WTC11 (cell line): ENCODE data around the gene ABCA13.

Source experiments
- JAZF1 ChIP-seq: fragments of 250-450 bp; sonication (Bioruptor Pico); IDR thresholded peaks from 2 replicates; pipeline ENCODE4 v1.9.0; 2021; ENCODE audit warnings: moderate library complexity, mild to moderate bottlenecking, inconsistent platforms
- MXD4 ChIP-seq: fragments of 250-450 bp; sonication (Bioruptor Pico); IDR thresholded peaks from 2 replicates; pipeline ENCODE4 v1.8.0; 2021; ENCODE audit warnings: mild to moderate bottlenecking, moderate library complexity, borderline replicate concordance
- RELA ChIP-seq: sonication (generic); formaldehyde crosslinking; IDR thresholded peaks from 2 replicates; pipeline ENCODE4 v1.8.1; 2022; ENCODE audit warnings: missing genetic modification reagents, mild to moderate bottlenecking, borderline replicate concordance
- ZNF121 ChIP-seq: sonication (generic); formaldehyde crosslinking; IDR thresholded peaks from 2 replicates; pipeline ENCODE4 v1.8.0; 2023; ENCODE audit warnings: missing genetic modification reagents
- TF ChIP-seq, protein P1 (sequence below): fragments of 250-450 bp; sonication (Bioruptor Pico); IDR thresholded peaks from 2 replicates; pipeline ENCODE4 v1.9.0; 2021; ENCODE audit warnings: moderate library complexity, mild to moderate bottlenecking, inconsistent platforms, borderline replicate concordance
- TF ChIP-seq, protein P2 (sequence below): fragments of 200-600 bp; IDR thresholded peaks from 2 replicates; pipeline ENCODE4 v1.8.0; 2022; ENCODE audit warnings: antibody characterized with exemption
- TF ChIP-seq, protein P3 (sequence below): sonication (generic); formaldehyde crosslinking; conservative IDR thresholded peaks from 2 replicates; pipeline ENCODE4 v1.8.1; 2022; ENCODE audit warnings: mild to moderate bottlenecking, missing genetic modification reagents

DNA sequence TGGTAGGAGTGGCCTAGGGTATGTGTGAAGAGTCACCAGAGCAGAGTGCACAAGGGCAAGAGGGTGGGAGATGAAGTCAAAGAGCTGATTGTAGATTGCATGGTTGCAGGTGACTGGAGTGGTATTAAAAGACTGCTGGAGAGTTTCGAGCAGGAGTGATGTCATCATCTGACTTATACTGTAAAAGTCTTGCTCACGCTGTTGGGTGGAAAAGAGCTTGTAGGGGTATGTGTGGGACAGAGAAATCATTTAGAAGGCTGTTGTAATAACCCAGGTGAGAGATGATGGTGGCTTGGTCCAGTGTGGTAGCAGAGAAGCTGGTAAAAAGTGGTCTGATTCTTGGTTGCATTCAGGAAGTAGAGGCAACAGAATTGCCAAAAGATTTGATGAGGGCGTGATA is 184.1 kb downstream of the ABCA13 start:
- no peak for TF ChIP-seq JAZF1 (CRISPR knock-in tag)
- TF ChIP-seq, protein P1, sequence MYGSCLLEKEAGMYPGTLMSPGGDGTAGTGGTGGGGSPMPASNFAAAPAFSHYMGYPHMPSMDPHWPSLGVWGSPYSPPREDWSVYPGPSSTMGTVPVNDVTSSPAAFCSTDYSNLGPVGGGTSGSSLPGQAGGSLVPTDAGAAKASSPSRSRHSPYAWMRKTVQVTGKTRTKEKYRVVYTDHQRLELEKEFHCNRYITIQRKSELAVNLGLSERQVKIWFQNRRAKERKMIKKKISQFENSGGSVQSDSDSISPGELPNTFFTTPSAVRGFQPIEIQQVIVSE (CRISPR knock-in tag), result no peak
- no peak for TF ChIP-seq RELA
- TF ChIP-seq ZNF121, result no peak
- TF ChIP-seq, protein P2, sequence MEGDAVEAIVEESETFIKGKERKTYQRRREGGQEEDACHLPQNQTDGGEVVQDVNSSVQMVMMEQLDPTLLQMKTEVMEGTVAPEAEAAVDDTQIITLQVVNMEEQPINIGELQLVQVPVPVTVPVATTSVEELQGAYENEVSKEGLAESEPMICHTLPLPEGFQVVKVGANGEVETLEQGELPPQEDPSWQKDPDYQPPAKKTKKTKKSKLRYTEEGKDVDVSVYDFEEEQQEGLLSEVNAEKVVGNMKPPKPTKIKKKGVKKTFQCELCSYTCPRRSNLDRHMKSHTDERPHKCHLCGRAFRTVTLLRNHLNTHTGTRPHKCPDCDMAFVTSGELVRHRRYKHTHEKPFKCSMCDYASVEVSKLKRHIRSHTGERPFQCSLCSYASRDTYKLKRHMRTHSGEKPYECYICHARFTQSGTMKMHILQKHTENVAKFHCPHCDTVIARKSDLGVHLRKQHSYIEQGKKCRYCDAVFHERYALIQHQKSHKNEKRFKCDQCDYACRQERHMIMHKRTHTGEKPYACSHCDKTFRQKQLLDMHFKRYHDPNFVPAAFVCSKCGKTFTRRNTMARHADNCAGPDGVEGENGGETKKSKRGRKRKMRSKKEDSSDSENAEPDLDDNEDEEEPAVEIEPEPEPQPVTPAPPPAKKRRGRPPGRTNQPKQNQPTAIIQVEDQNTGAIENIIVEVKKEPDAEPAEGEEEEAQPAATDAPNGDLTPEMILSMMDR, result no peak
- TF ChIP-seq, protein P3, sequence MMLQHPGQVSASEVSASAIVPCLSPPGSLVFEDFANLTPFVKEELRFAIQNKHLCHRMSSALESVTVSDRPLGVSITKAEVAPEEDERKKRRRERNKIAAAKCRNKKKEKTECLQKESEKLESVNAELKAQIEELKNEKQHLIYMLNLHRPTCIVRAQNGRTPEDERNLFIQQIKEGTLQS (CRISPR knock-in tag), result no peak
- no peak for TF ChIP-seq MXD4 (CRISPR knock-in tag)
